Fibroblast of pulmonary artery (primary cell): ENCODE results near the gene ATXN1.
"Not testable (repeated sequence)": the region's sequence is repeated elsewhere in the genome, so short reads cannot be mapped to it uniquely, and the experiment has no call there.

Experiments used
- DNase-seq: peaks from one replicate; pipeline ENCODE4 v3.0.0-alpha.2; 2010; ENCODE audit warnings: low read depth
- H3K4me3 ChIP-seq: replicated peaks from 2 replicates; pipeline ENCODE4 v1.5.1; 2011; ENCODE audit warnings: low read depth, mild to moderate bottlenecking, control low read depth, low read length, moderate library complexity
- TF ChIP-seq, protein P1 (sequence below): IDR thresholded peaks from 2 replicates; pipeline ENCODE4 v1.5.1; 2011; ENCODE audit warnings: mild to moderate bottlenecking, control low read depth, low read length, inconsistent platforms; ENCODE audit errors: missing control alignments

Gene ATXN1

DNA sequence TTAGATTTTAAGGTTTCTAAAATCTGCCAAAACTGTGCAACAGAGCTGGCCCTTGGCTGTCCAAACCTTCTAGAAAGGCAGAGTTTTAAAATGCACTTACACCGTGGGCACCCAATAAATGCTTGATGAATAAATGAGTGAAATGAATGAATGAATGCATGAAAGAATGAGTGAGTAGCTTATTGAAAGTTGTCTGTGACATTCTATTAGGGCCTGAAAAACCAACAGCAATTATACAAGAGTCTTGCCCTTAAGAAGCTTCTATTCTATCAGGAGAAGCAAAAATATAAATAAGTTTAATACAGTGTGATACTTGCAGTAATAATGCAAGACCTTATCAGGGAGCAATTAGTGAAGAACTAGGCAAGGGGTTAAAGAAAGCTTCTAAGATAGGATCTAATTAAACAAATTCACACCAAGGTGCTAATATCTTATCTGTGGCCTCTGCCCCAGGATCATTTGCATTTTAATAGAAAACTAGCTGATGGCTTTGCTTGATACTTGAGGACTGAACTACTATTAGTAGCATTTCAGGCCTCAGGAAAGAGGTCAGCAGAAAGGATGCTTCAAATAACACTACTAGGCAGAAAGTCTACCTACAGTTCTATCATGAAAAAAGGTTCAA, 292.2 kb downstream of the ATXN1 start:
- TF ChIP-seq, protein P1, sequence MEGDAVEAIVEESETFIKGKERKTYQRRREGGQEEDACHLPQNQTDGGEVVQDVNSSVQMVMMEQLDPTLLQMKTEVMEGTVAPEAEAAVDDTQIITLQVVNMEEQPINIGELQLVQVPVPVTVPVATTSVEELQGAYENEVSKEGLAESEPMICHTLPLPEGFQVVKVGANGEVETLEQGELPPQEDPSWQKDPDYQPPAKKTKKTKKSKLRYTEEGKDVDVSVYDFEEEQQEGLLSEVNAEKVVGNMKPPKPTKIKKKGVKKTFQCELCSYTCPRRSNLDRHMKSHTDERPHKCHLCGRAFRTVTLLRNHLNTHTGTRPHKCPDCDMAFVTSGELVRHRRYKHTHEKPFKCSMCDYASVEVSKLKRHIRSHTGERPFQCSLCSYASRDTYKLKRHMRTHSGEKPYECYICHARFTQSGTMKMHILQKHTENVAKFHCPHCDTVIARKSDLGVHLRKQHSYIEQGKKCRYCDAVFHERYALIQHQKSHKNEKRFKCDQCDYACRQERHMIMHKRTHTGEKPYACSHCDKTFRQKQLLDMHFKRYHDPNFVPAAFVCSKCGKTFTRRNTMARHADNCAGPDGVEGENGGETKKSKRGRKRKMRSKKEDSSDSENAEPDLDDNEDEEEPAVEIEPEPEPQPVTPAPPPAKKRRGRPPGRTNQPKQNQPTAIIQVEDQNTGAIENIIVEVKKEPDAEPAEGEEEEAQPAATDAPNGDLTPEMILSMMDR = no peak
- H3K4me3 ChIP-seq = no peak overlapping the region
- DNase-seq = no peak

GRCh38 chr6:16466800-16467553, 294.3 kb downstream of the ATXN1 start:
- DNase-seq = no peak
- no peak overlapping the region for H3K4me3 ChIP-seq
- TF ChIP-seq, protein P1 = no peak

GRCh38 chr6:16464045-16464444, 297.2 kb downstream of the ATXN1 start:
- no peak overlapping the region for H3K4me3 ChIP-seq
- TF ChIP-seq, protein P1 = no peak
- no peak for DNase-seq

DNA sequence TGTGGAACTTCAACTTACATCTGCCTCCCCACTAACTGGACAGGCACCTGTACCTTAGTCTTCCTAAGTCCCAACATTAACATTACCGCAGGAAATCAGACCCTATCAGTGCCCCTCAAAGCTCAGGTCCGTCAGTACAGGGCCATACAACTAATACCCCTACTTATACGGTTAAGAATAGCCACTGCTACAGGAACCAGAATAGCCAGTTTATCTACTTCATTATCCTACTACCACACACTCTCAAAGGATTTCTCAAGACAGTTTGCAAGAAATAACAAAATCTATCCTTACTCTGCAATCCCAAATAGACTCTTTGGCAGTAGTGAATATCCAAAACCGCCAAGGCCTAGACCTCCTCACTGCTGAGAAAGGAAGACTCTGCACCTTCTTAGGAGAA, 298.0 kb downstream of the ATXN1 start:
- not testable (repeated sequence) for H3K4me3 ChIP-seq, DNase-seq

DNA sequence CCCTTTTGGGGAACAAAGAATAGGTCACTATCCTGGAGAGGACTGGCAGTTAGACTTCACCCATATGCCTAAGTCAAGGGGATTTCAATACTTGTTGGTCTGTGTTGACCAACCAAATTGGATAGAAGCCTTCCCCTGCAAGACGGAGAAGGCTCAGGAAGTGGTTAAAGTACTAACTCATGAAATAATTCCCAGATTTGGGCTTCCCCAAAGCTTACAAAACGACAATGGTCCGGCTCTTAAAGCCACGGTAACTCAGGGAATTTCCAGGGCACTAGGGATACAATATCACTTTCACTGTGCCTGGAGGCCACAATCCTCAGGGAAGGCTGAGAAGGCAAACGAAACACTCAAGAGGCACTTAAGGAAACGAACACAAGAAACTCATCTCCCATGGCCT, 299.8 kb downstream of the ATXN1 start:
- DNase-seq = no peak
- TF ChIP-seq, protein P1 = no peak

GRCh38 chr6:16459472-16459871, 301.8 kb downstream of the ATXN1 start:
- not testable (repeated sequence) for H3K4me3 ChIP-seq, DNase-seq

More for the DNA sequence above, 299.8 kb downstream of the ATXN1 start:
- H3K4me3 ChIP-seq = no peak overlapping the region

DNA sequence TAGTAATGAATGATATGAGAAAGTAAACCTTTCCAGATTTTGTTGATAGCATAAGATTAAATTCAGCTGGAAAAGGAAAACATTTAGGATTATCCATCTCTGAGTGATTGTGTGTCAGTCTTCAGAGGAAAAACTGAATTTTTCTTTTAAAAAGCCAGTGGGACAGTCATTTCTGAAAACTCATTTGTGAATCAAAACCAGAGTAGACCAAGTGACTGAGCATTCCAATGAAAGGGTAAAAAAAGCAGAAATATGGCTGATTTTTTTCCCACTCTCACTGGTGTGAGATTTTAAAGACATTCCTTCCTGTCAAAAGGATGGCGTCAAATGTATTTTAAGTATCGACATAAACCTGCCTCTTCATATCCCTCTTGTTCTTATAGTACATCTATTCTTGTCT, 308.9 kb downstream of the ATXN1 start:
- no peak for DNase-seq
- H3K4me3 ChIP-seq = no peak overlapping the region
- TF ChIP-seq, protein P1 = no peak

DNA sequence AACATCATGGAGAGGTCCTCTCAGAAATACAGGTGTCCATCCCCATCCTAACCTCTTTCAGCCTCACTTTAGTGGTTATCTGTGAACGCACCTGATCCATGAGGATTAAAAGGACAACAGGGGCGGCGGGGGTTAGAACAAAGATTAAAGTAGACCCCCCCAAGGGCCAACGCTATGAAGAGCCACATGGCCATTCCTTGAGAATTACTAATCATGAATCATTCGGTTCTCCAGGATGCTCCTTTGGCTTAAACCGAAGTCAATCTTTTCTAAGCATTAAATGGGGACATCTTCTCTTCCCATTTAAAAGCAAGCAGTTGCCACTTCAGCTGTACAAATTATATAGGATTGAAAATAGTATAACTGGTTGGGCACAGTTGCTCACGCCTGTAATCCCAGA, 310.4 kb downstream of the ATXN1 start:
- peak; percentile 24 for DNase-seq
- TF ChIP-seq, protein P1 = no peak
- no peak overlapping the region for H3K4me3 ChIP-seq
